ENCODE data around the gene LRRC36. TPM values are rescaled to one million over a fixed set of nuclear protein-coding genes. Genes with fewer than 3 reads are reported as not detected.

LRRC36 gene
- total and polyA plus RNA-seq, 9 of the 15 experiments (the other 6 are each of a cell fraction or from before 2014, with no cell fraction given), result 0.09 to 0.40 (median 0.17) TPM; not detected in 1

- intact Hi-C loops (cut with micrococcal nuclease), result no loop called here
- in situ Hi-C loops (cut with MboI), result no loop called here
- 77% methylated on average over 13 of the region's 15 CpGs for WGBS (ENCODE audit: insufficient coverage, low coverage, missing lambda C conversion rate)
Measured at GRCh38 chr16:67280090-67281015, 46.3 kb upstream of the LRRC36 start.

More at GRCh38 chr16:67280090-67281015, 46.3 kb upstream of the LRRC36 start:
- POLR2A ChIA-PET, result interaction anchor here (0.5 to 0.9 kb wide), 3 partner anchors 8 to 232 kb away, joined by 3 read pairs; no protein-coding TSS in a partner anchor
- H3K9me3 ChIP-seq (replicated peaks; ENCODE audit: control insufficient read depth, insufficient read depth, low read depth, low read length), result no peaks in the 10 kb centered on the region
- ATAC-seq, result no peak
- CTCF ChIA-PET (ENCODE audit: low intra/inter-chr PET ratio), result interaction anchor here (0.6 to 2.3 kb wide), 5 partner anchors 12 to 137 kb away, joined by 3 to 18 read pairs (median 7); no protein-coding TSS in a partner anchor
- peak overlapping the region; percentile 74 for H3K4me3 ChIP-seq
- peaks cover 22 to 52% of the 10 kb centered on the region in 2 experiments for H3K4me1 ChIP-seq (replicated peaks in 1 of 2; ENCODE audit: control insufficient read depth in 2 of 2, insufficient read depth in 2 of 2, low read length in 2 of 2)
- peaks cover 35% of the 10 kb centered on the region; the same call in 2 of the 3 replicates for H3K36me3 ChIP-seq (ENCODE audit: control insufficient read depth, insufficient read depth, low read length)
- no TSS peak for BruUV-seq (replicated peaks)
- H3K27ac ChIP-seq (ENCODE audit: extremely low read depth, low read depth, low read length), result no peak overlapping the region
- H3K4me2 ChIP-seq (ENCODE audit: insufficient read depth, low read length), result peak overlapping the region; percentile 95
- H3K9ac ChIP-seq (ENCODE audit: insufficient read depth in 1 of 2, low read depth in 2 of 2, low read length in 2 of 2), result peak overlapping the region; percentile 64 to 97; a peak in 3 of 4 replicates
- H4K20me1 ChIP-seq (replicated peaks; ENCODE audit: control insufficient read depth, insufficient read depth, low read length), result no peaks in the 10 kb centered on the region
- peaks cover 30% of the 10 kb centered on the region for H3K79me2 ChIP-seq (ENCODE audit: control insufficient read depth, insufficient read depth, low read length)
- no peaks in the 10 kb centered on the region for H3K9me1 ChIP-seq (ENCODE audit: control insufficient read depth, insufficient read depth, low read length)
- no peak for DNase-seq (ENCODE audit: extremely low read depth in 1 of 4, low spot score in 3 of 4)
- H3K27me3 ChIP-seq (ENCODE audit: control insufficient read depth in 2 of 2, insufficient read depth in 2 of 2, low read length in 2 of 2), result no peaks in the 10 kb centered on the region
- peak overlapping the region; percentile 94; the same call in 1 of the 2 replicates for H2AFZ ChIP-seq (ENCODE audit: low read depth, low read length)
- FAIRE-seq, result no peak
- no peak for TF ChIP-seq MCM7 (IDR thresholded peaks at IDR 0.05)
- TF ChIP-seq ZNF24 (IDR thresholded peaks at IDR 0.05), result no peak
- no peak for TF ChIP-seq ZC3H4 (CRISPR knock-in tag; IDR thresholded peaks at IDR 0.05; ENCODE audit: borderline replicate concordance)
- TF ChIP-seq NR1H2 (CRISPR knock-in tag; IDR thresholded peaks at IDR 0.05), result 0 out of 2 replicates have a peak, but pooled peaks have one; percentile 3
- TF ChIP-seq, protein P1, sequence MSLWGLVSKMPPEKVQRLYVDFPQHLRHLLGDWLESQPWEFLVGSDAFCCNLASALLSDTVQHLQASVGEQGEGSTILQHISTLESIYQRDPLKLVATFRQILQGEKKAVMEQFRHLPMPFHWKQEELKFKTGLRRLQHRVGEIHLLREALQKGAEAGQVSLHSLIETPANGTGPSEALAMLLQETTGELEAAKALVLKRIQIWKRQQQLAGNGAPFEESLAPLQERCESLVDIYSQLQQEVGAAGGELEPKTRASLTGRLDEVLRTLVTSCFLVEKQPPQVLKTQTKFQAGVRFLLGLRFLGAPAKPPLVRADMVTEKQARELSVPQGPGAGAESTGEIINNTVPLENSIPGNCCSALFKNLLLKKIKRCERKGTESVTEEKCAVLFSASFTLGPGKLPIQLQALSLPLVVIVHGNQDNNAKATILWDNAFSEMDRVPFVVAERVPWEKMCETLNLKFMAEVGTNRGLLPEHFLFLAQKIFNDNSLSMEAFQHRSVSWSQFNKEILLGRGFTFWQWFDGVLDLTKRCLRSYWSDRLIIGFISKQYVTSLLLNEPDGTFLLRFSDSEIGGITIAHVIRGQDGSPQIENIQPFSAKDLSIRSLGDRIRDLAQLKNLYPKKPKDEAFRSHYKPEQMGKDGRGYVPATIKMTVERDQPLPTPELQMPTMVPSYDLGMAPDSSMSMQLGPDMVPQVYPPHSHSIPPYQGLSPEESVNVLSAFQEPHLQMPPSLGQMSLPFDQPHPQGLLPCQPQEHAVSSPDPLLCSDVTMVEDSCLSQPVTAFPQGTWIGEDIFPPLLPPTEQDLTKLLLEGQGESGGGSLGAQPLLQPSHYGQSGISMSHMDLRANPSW (CRISPR knock-in tag; IDR thresholded peaks at IDR 0.05), result no peak
- no peak for TF ChIP-seq CEBPB (tag; IDR thresholded peaks at IDR 0.05)
- TF ChIP-seq KLF16 (IDR thresholded peaks at IDR 0.05), result no peak
- 0 out of 2 replicates have a peak, but pooled peaks have one; percentile 31 for TF ChIP-seq STAG1 (CRISPR knock-in tag; IDR thresholded peaks at IDR 0.05; ENCODE audit: borderline replicate concordance)
- TF ChIP-seq, protein P2, sequence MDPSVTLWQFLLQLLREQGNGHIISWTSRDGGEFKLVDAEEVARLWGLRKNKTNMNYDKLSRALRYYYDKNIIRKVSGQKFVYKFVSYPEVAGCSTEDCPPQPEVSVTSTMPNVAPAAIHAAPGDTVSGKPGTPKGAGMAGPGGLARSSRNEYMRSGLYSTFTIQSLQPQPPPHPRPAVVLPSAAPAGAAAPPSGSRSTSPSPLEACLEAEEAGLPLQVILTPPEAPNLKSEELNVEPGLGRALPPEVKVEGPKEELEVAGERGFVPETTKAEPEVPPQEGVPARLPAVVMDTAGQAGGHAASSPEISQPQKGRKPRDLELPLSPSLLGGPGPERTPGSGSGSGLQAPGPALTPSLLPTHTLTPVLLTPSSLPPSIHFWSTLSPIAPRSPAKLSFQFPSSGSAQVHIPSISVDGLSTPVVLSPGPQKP (CRISPR knock-in tag; IDR thresholded peaks at IDR 0.05), result peak; percentile 43; the same call in 1 of the 2 replicates
- no peak for TF ChIP-seq ZSCAN29 (IDR thresholded peaks at IDR 0.05)
- no peak for TF ChIP-seq ZMIZ1 (IDR thresholded peaks at IDR 0.05; ENCODE audit: low read depth in 2 of 2, low read length in 2 of 2)
- TF ChIP-seq ADNP (tag; IDR thresholded peaks at IDR 0.05), result no peak

Data from K562 (cell line).